Measurements from ENCODE around the gene SPCS2. TPM values are rescaled to one million over a fixed set of nuclear protein-coding genes. Genes with fewer than 3 reads are reported as not detected.

SPCS2 gene
- total and polyA plus RNA-seq, 8 donors: 160 to 231 (median 174) TPM

DNA sequence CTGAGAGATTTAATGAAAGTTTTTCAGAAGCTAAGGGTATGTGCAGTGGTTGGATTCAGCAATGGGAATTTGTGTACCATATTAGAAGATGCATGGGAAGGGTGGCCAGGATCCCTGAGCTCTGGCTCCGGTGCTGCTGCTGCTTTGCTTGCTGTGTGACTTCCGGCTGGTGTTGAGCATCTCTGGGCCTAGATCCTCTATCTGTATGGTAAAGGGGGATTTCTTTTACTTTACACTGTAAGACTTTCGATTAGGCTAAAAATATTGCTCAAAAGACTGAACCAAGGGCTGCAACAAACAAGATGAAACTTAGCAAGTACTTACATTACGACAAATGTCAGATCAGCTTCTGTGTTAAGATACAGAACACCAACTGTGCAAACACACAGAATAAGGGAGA is 39.3 kb upstream of the SPCS2 start:
- Histone ChIP-seq H3K36me3 (peaks cover 0 to 87% of the 10 kb centered on the region in 2 donors), H3K27ac (no peak overlapping the region), H3K4me3 (no peak overlapping the region), H3K4me1 (no peaks in the 10 kb centered on the region), H3K9me3 (no peaks in the 10 kb centered on the region), H3K27me3 (no peaks in the 10 kb centered on the region)
- DNase-seq (no peak), ATAC-seq (no peak)
- TF ChIP-seq, protein P1, sequence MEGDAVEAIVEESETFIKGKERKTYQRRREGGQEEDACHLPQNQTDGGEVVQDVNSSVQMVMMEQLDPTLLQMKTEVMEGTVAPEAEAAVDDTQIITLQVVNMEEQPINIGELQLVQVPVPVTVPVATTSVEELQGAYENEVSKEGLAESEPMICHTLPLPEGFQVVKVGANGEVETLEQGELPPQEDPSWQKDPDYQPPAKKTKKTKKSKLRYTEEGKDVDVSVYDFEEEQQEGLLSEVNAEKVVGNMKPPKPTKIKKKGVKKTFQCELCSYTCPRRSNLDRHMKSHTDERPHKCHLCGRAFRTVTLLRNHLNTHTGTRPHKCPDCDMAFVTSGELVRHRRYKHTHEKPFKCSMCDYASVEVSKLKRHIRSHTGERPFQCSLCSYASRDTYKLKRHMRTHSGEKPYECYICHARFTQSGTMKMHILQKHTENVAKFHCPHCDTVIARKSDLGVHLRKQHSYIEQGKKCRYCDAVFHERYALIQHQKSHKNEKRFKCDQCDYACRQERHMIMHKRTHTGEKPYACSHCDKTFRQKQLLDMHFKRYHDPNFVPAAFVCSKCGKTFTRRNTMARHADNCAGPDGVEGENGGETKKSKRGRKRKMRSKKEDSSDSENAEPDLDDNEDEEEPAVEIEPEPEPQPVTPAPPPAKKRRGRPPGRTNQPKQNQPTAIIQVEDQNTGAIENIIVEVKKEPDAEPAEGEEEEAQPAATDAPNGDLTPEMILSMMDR (IDR thresholded peaks at IDR 0.05): no peak
- intact Hi-C loops (cut with DNase I): no loop called here

DNA sequence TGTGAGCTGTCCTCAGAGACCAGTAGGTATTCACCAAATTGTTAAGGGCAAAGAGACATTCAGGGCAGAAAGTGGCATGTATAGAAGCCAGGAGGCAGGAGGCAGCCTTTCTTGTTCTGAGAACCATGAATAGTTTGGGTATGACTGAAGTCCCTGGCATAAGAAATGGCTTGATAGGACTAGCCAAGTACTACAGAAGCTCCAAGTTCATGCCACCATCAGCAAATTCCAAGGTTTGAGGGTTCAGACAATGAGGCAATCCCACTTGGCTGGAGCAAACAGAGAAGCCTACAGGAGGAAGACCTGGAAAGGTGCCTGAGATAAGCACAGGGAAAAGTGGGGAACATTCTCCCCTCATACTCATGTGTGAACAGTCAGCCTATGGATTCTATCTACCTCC is 25.9 kb upstream of the SPCS2 start:
- H3K9me3 ChIP-seq: no peaks in the 10 kb centered on the region
- no peaks in the 10 kb centered on the region for H3K27me3 ChIP-seq
- intact Hi-C loops (cut with DNase I): no loop called here

GRCh38 chr11:74925281-74925680 is 23.8 kb upstream of the SPCS2 start:
- intact Hi-C loops (cut with DNase I): loop anchor here in 1 of 2 donors (5.0 kb wide), 1 partner anchor 107 kb away; no protein-coding TSS in a partner anchor
- peaks cover 0 to 52% of the 10 kb centered on the region in 2 donors for H3K36me3 ChIP-seq
- H3K27ac ChIP-seq: no peak overlapping the region
- no peaks in the 10 kb centered on the region for H3K9me3 ChIP-seq
- no peaks in the 10 kb centered on the region for H3K27me3 ChIP-seq
- DNase-seq (no peak), ATAC-seq (no peak)
- H3K4me1 ChIP-seq: no peaks in the 10 kb centered on the region
- TF ChIP-seq, protein P1 (IDR thresholded peaks at IDR 0.05): no peak
- no peak overlapping the region for H3K4me3 ChIP-seq

More for the DNA sequence above, 25.9 kb upstream of the SPCS2 start:
- no peak overlapping the region for H3K4me3 ChIP-seq
- TF ChIP-seq, protein P1 (IDR thresholded peaks at IDR 0.05): no peak
- no peak for ATAC-seq
- peaks cover 0 to 62% of the 10 kb centered on the region in 2 donors for H3K36me3 ChIP-seq
- no peaks in the 10 kb centered on the region for H3K4me1 ChIP-seq
- no peak overlapping the region for H3K27ac ChIP-seq
- no peak for DNase-seq

DNA sequence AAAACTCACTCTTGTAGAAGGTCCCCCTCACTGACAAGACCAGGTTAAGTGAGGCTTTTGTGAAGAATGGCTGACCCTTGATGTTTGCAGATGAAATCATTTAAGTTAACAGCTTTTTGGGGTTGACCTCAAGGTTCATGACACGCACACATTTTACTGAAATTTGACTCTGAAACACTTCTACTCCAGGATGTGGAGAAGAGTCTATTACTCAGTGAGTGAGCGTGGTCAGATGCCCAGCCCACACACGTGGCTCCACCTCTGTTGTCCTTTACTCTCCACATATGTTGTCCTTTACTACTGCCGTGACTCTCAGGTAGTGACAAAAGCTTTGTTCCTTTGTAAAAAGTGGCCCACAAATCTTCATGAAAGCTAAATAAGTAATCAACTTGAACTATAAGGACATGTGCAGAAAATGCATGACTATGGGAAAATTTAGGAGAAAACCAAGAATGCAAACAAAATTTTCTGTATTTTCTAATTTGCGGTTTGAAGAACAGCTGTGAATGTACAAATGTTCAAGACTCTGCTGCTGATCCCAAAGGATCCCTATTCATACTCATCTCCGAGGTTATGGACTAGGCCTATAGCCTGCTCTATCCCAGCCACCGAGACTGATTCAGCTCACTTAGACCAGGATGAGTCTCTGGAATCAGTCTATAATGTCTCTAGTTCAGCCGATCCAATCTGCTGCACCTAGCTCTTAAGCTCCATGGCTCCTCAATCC is 22.6 kb upstream of the SPCS2 start:
- TF ChIP-seq, protein P1 (IDR thresholded peaks at IDR 0.05): no peak
- ATAC-seq: no peak
- Histone ChIP-seq H3K4me3 (no peak overlapping the region), H3K27ac (no peak overlapping the region), H3K9me3 (no peaks in the 10 kb centered on the region), H3K36me3 (peaks cover 0 to 50% of the 10 kb centered on the region in 2 donors), H3K4me1 (no peaks in the 10 kb centered on the region), H3K27me3 (no peaks in the 10 kb centered on the region)
- intact Hi-C loops (cut with DNase I): loop anchor here in 1 of 2 donors (5.0 kb wide), 1 partner anchor 106 kb away; no protein-coding TSS in a partner anchor
- DNase-seq: no peak

DNA sequence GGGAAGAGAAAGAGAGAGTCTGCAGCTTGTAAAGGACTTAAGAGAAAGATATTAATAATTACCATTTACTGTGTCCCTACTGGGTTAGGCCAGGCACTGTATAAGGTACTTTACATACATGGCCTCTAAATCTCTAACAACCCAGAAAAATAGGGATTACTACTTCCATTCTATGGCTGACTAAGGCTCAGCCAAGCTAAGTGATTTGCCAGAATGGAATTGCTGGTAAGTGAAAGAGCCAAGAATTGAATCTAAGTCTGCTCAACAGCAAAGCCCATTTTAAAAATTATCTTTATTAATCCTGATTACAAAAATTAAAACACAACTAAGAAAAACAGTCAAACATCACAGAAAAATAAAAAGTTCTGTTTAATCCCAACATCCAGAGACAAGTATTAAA is 21.6 kb upstream of the SPCS2 start:
- no peak for DNase-seq
- Histone ChIP-seq H3K27ac (no peak overlapping the region), H3K36me3 (peaks cover 0 to 51% of the 10 kb centered on the region in 2 donors), H3K4me1 (no peaks in the 10 kb centered on the region), H3K9me3 (no peaks in the 10 kb centered on the region), H3K27me3 (no peaks in the 10 kb centered on the region), H3K4me3 (no peak overlapping the region)
- TF ChIP-seq, protein P1 (IDR thresholded peaks at IDR 0.05): no peak
- intact Hi-C loops (cut with DNase I): loop anchor here in 1 of 2 donors (5.0 kb wide), 1 partner anchor 105 kb away; no protein-coding TSS in a partner anchor
- no peak for ATAC-seq

All from left lung (tissue), 10 donors.